ENCODE measurements around the gene ALDH3A2.
"Not testable (repeated sequence)": the region's sequence is repeated elsewhere in the genome, so short reads cannot be mapped to it uniquely, and the experiment has no call there.

The ALDH3A2 gene

GRCh38 chr17:19677736-19678379 is 29.3 kb downstream of the ALDH3A2 start:
- FAIRE-seq (no peak), DNase-seq (ENCODE audit: low spot score) (no peak)

GRCh38 chr17:19678581-19679453 is 30.3 kb downstream of the ALDH3A2 start:
- DNase-seq (ENCODE audit: low spot score): no peak
- no peak for FAIRE-seq

- DNase-seq (ENCODE audit: low spot score) (no peak), FAIRE-seq (no peak)
Observed at GRCh38 chr17:19683117-19683516, 34.6 kb downstream of the ALDH3A2 start.

- DNase-seq (ENCODE audit: low spot score); FAIRE-seq: not testable (repeated sequence)
Observed at GRCh38 chr17:19684909-19685580, 36.5 kb downstream of the ALDH3A2 start.

GRCh38 chr17:19686400-19687090 is 38.0 kb downstream of the ALDH3A2 start:
- DNase-seq (ENCODE audit: low spot score) (no peak), FAIRE-seq (no peak)

- FAIRE-seq: no peak
- DNase-seq (ENCODE audit: low spot score): no peak
Observed at GRCh38 chr17:19702217-19702641, 53.7 kb downstream of the ALDH3A2 start.

GRCh38 chr17:19703106-19703827 is 54.7 kb downstream of the ALDH3A2 start:
- FAIRE-seq (no peak), DNase-seq (ENCODE audit: low spot score) (no peak)

- no peak for FAIRE-seq
- DNase-seq (ENCODE audit: low spot score): no peak
Observed at GRCh38 chr17:19703828-19704613, 55.5 kb downstream of the ALDH3A2 start.

GRCh38 chr17:19705201-19705600 is 56.6 kb downstream of the ALDH3A2 start:
- FAIRE-seq (no peak), DNase-seq (ENCODE audit: low spot score) (no peak)

GRCh38 chr17:19705771-19706770 is 57.5 kb downstream of the ALDH3A2 start:
- FAIRE-seq (no peak), DNase-seq (ENCODE audit: low spot score) (peak; percentile 3)

- FAIRE-seq: no peak
- DNase-seq (ENCODE audit: low spot score): no peak
Observed at GRCh38 chr17:19706791-19707727, 58.5 kb downstream of the ALDH3A2 start.

- FAIRE-seq (no peak), DNase-seq (ENCODE audit: low spot score) (no peak)
Observed at GRCh38 chr17:19707728-19708221, 59.2 kb downstream of the ALDH3A2 start.

GRCh38 chr17:19708431-19709175 is 60.1 kb downstream of the ALDH3A2 start:
- no peak for DNase-seq (ENCODE audit: low spot score)
- no peak for FAIRE-seq

GRCh38 chr17:19709841-19710240 is 61.3 kb downstream of the ALDH3A2 start:
- no peak for DNase-seq (ENCODE audit: low spot score)

GRCh38 chr17:19712436-19713004 is 64.0 kb downstream of the ALDH3A2 start:
- FAIRE-seq (no peak), DNase-seq (ENCODE audit: low spot score) (no peak)

More at GRCh38 chr17:19709841-19710240, 61.3 kb downstream of the ALDH3A2 start:
- no peak for FAIRE-seq

GRCh38 chr17:19713462-19713861 is 64.9 kb downstream of the ALDH3A2 start:
- FAIRE-seq: no peak

More at GRCh38 chr17:19713462-19713861, 64.9 kb downstream of the ALDH3A2 start:
- DNase-seq (ENCODE audit: low spot score): no peak
